CD4-positive, alpha-beta T cell (primary cell): ENCODE data around the gene FTSJ1. TPM values are rescaled to one million over a fixed set of nuclear protein-coding genes. Genes with fewer than 3 reads are reported as not detected.

ENCODE experiments used
- ATAC-seq: fragments of 200-7000 bp; cut with Tn5 transposase; one replicate; pipeline ENCODE4 v1.10.0; 2022; ENCODE audit warnings: mild to moderate bottlenecking; ENCODE audit not compliant: poor library complexity
- CTCF ChIA-PET: fragments of 350-600 bp; sonication (Branson Sonifier 250); formaldehyde crosslinking; loops from one replicate; lab custom pipeline; 2021; ENCODE audit warnings: antibody characterized with exemption, inconsistent platforms; lab: Charles Lee
- POLR2A ChIA-PET: fragments of 350-600 bp; sonication (Branson Sonifier 250); formaldehyde crosslinking; loops from one replicate; lab custom pipeline; 2021; ENCODE audit warnings: antibody characterized with exemption, inconsistent platforms; lab: Charles Lee
- DNase-seq, 14 experiments: peaks; one replicate each; pipeline ENCODE4 v3.0.0-alpha.2; 2013 to 2020; ENCODE audit warnings: mixed read lengths in 2 of 14
- H3K27ac ChIP-seq, 2 donors: one replicate each; pipeline versions ENCODE4 v1.5.1 to v1.7.0; 2013; ENCODE audit warnings: low read length in 2 of 2, low read depth in 1 of 2, mild to moderate bottlenecking in 1 of 2
- H3K27me3 ChIP-seq, 2 experiments: 1 replicate in 1 of 2; 2 replicates in 1 of 2; pipeline versions ENCODE4 v1.6.1 to v1.7.0; 2013; ENCODE audit warnings: low read length in 2 of 2, control low read depth in 1 of 2, mild to moderate bottlenecking in 1 of 2, moderate library complexity in 1 of 2; ENCODE audit not compliant: insufficient read depth in 2 of 2, control insufficient read depth in 1 of 2
- H3K36me3 ChIP-seq: one replicate; pipeline ENCODE4 v1.6.1; 2013; ENCODE audit warnings: low read length, control low read depth; ENCODE audit not compliant: insufficient read depth
- H3K4me1 ChIP-seq: one replicate; pipeline ENCODE4 v1.6.1; 2013; ENCODE audit warnings: low read length, control low read depth; ENCODE audit not compliant: insufficient read depth
- H3K4me3 ChIP-seq: one replicate; pipeline ENCODE4 v1.5.1; 2013; ENCODE audit warnings: mild to moderate bottlenecking, low read length, moderate library complexity
- H3K9me3 ChIP-seq, 2 experiments: 1 replicate in 1 of 2; 2 replicates in 1 of 2; pipeline versions ENCODE4 v1.6.1 to v1.7.0; 2013; ENCODE audit warnings: low read length in 2 of 2, mild to moderate bottlenecking in 2 of 2, control low read depth in 1 of 2, moderate library complexity in 1 of 2; ENCODE audit not compliant: control insufficient read depth in 1 of 2, insufficient read depth in 1 of 2
- H3K27ac Mint-ChIP-seq: one replicate; pipeline ENCODE4 v1.8.0; 2020; ENCODE audit warnings: mixed read lengths
- H3K27me3 Mint-ChIP-seq: one replicate; pipeline ENCODE4 v1.8.0; 2021; ENCODE audit warnings: mixed read lengths
- H3K36me3 Mint-ChIP-seq: one replicate; pipeline ENCODE4 v1.8.0; 2021; ENCODE audit warnings: low read depth, mixed read lengths
- H3K4me1 Mint-ChIP-seq: one replicate; pipeline ENCODE4 v1.8.0; 2021; ENCODE audit warnings: low read depth, mixed read lengths
- H3K4me3 Mint-ChIP-seq: one replicate; pipeline ENCODE4 v1.8.0; 2020; ENCODE audit warnings: mild to moderate bottlenecking, mixed read lengths
- H3K9me3 Mint-ChIP-seq: one replicate; pipeline ENCODE4 v1.8.0; 2020; ENCODE audit warnings: mixed read lengths
- CTCF ChIP-seq: fragments of 200-600 bp; IDR thresholded peaks from one replicate; pipeline ENCODE4 v1.8.0; 2022; ENCODE audit warnings: antibody characterized with exemption, mild to moderate bottlenecking
- intact Hi-C, 2 experiments: fragments of 100-400 bp; cut with DNase I in 1 of 2; cut with micrococcal nuclease in 1 of 2; formaldehyde crosslinking; loops; one replicate each; pipeline versions ENCODE4 v1.15.1 to v1.9.0; 2023 to 2025; cut with DNase I, micrococcal nuclease
- total RNA-seq, 174 experiments: library from RNA in 2 of 174; stranded (reverse) in 2 of 174; gene quantifications; one replicate each; pipeline ENCODE4 v1.2.3 and lab custom pipeline; 2021 to 2026

FTSJ1 gene
- total RNA-seq, 2 experiments from 2014 or later, result 60.0 to 61.0 TPM

DNA sequence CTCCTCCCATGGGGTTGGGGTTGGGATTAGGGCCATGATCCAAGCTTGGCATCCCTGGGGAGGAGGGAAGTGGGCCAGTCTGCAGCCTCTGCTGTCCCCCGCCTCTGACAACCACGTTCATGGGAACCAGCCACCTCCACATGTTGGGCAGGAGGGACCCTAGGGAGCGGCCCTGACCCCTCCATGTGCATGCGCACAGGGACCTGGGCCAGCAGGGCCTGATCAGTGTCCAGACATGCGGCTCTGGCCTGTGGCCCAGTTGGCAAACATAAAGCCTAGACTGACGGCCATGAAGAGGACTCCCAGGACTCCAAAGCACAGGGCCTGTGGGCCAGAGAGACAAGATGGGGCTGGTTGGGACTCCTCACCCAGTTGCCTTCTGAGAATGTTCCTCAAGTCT, 17.3 kb upstream of the FTSJ1 start:
- intact Hi-C loops, result no loop called here
- no peak for TF ChIP-seq CTCF
- CTCF ChIA-PET, result no interaction called here
- POLR2A ChIA-PET, result interaction anchor here (0.9 kb wide), 1 partner anchor 10 kb away, joined by 3 read pairs; no protein-coding TSS in a partner anchor
- ATAC-seq, result no peak
- H3K36me3 ChIP-seq, result peaks cover 12% of the 10 kb centered on the region
- Mint-ChIP-seq H3K4me3 (no peak overlapping the region), H3K36me3 (peaks cover 26% of the 10 kb centered on the region), H3K27me3 (no peaks in the 10 kb centered on the region), H3K4me1 (no peaks in the 10 kb centered on the region), H3K27ac (no peak overlapping the region), H3K9me3 (no peaks in the 10 kb centered on the region)
- H3K9me3 ChIP-seq, result no peaks in the 10 kb centered on the region
- H3K4me1 ChIP-seq, result no peaks in the 10 kb centered on the region
- no peak for DNase-seq
- H3K27me3 ChIP-seq, result no peaks in the 10 kb centered on the region
- no peak overlapping the region for H3K27ac ChIP-seq
- H3K4me3 ChIP-seq, result no peak overlapping the region

DNA sequence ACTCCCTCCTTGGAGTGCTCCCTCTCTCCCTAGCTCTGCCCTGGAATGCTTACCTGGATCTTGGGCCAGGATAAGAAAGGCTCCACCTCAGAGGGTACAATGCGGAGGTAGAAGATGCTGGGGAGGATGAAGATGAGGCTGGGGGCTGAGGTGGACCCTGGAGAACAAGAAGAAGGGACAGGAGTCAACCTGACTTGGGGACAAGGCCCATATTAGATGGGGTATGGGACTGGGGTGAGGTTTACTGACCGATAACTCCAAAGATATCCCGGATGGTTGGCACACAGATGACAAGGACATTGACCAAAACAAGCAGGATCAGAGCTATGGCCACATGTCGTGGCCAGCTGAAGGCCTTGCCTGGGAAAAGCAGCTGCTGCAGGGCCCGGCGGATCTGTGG, 16.5 kb upstream of the FTSJ1 start:
- H3K4me3 ChIP-seq, result no peak overlapping the region
- H3K36me3 ChIP-seq, result peaks cover 15% of the 10 kb centered on the region
- no peak overlapping the region for H3K4me3 Mint-ChIP-seq
- ChIA-PET CTCF (no interaction called here), POLR2A (no interaction called here)
- intact Hi-C loops, result no loop called here
- no peak for TF ChIP-seq CTCF
- no peaks in the 10 kb centered on the region for H3K9me3 ChIP-seq
- no peaks in the 10 kb centered on the region for H3K4me1 ChIP-seq
- H3K27ac ChIP-seq, result no peak overlapping the region
- H3K9me3 Mint-ChIP-seq, result no peaks in the 10 kb centered on the region
- peaks cover 32% of the 10 kb centered on the region for H3K36me3 Mint-ChIP-seq
- H3K4me1 Mint-ChIP-seq, result no peaks in the 10 kb centered on the region
- H3K27me3 ChIP-seq, result no peaks in the 10 kb centered on the region
- ATAC-seq, result no peak
- no peak overlapping the region for H3K27ac Mint-ChIP-seq
- H3K27me3 Mint-ChIP-seq, result no peaks in the 10 kb centered on the region
- no peak for DNase-seq

- CTCF ChIA-PET, result no interaction called here
These were observed 16.0 kb upstream of the FTSJ1 start for GRCh38 chrX:48460031-48460430.

More at GRCh38 chrX:48460031-48460430, 16.0 kb upstream of the FTSJ1 start:
- Histone ChIP-seq H3K27ac (no peak overlapping the region), H3K4me1 (no peaks in the 10 kb centered on the region), H3K36me3 (peaks cover 15% of the 10 kb centered on the region), H3K9me3 (no peaks in the 10 kb centered on the region), H3K27me3 (no peaks in the 10 kb centered on the region), H3K4me3 (no peak overlapping the region)
- intact Hi-C loops, result no loop called here
- POLR2A ChIA-PET, result no interaction called here
- Mint-ChIP-seq H3K9me3 (no peaks in the 10 kb centered on the region), H3K27me3 (no peaks in the 10 kb centered on the region), H3K4me1 (peaks cover 2% of the 10 kb centered on the region), H3K4me3 (no peak overlapping the region), H3K36me3 (peaks cover 32% of the 10 kb centered on the region), H3K27ac (no peak overlapping the region)
- DNase-seq, result no peak
- TF ChIP-seq CTCF, result no peak
- ATAC-seq, result no peak
